Kidney capillary endothelial cell (primary cell): ENCODE data around the gene HLX.

Experiments
- DNase-seq: peaks from one replicate; pipeline ENCODE4 v3.0.0-alpha.2; 2018; ENCODE audit warnings: low spot score

HLX gene

GRCh38 chr1:220879076-220879508 lies at the start of gene HLX:
TSS of gene HLX (plus strand) at chr1:220879443. CDS start at chr1:220879858, 415 bp downstream.
- DNase-seq, result peak; percentile 88

- DNase-seq, result no peak
Observed at GRCh38 chr1:220833436-220833835, 45.8 kb upstream of the HLX start.

- no peak for DNase-seq
Observed at GRCh38 chr1:220834155-220834870, 44.9 kb upstream of the HLX start.

- peak; percentile 68 for DNase-seq
Observed at GRCh38 chr1:220838578-220838977, 40.7 kb upstream of the HLX start.

GRCh38 chr1:220839474-220839873 lies 39.8 kb upstream of the HLX start:
- DNase-seq, result no peak

GRCh38 chr1:220841293-220841692 lies 38.0 kb upstream of the HLX start:
- DNase-seq, result no peak

- peak; percentile 87 for DNase-seq
Observed at GRCh38 chr1:220843481-220844011, 35.7 kb upstream of the HLX start.

- DNase-seq, result no peak
Observed at GRCh38 chr1:220852408-220852807, 26.8 kb upstream of the HLX start.

GRCh38 chr1:220872296-220872695 lies 6.9 kb upstream of the HLX start:
- no peak for DNase-seq

- no peak for DNase-seq
Observed at GRCh38 chr1:220873087-220873486, 6.2 kb upstream of the HLX start.

GRCh38 chr1:220873868-220874655 lies 5.2 kb upstream of the HLX start:
- DNase-seq, result peak; percentile 68

GRCh38 chr1:220875260-220875659 lies 4.0 kb upstream of the HLX start:
- DNase-seq, result no peak

- peak; percentile 88 for DNase-seq
Observed at GRCh38 chr1:220876511-220877376, 2.5 kb upstream of the HLX start.

- no peak for DNase-seq
Observed at GRCh38 chr1:220877377-220878095, 1.7 kb upstream of the HLX start.

- no peak for DNase-seq
Observed at GRCh38 chr1:220878191-220879075, 810 bp upstream of the HLX start.

- no peak for DNase-seq
Observed at GRCh38 chr1:220879509-220880361, 492 bp downstream of the HLX start.

- DNase-seq, result no peak
Observed at GRCh38 chr1:220880362-220880670, 1.1 kb downstream of the HLX start.

GRCh38 chr1:220880726-220881506 lies 1.7 kb downstream of the HLX start:
- DNase-seq, result no peak
